ENCODE results near the gene BCO1. TPM values are rescaled to one million over a fixed set of nuclear protein-coding genes. Genes with fewer than 3 reads are reported as not detected.
A peak's percentile ranks its signal among the peaks of the same experiment; 100 is the strongest.

The BCO1 gene
- total and polyA plus RNA-seq, 3 experiments from 2014 or later = not detected

- no peak overlapping the region for H3K27ac Mint-ChIP-seq
- Histone ChIP-seq H3K36me3 (ENCODE audit: insufficient read depth, low read length) (no peaks in the 10 kb centered on the region), H3K27me3 (ENCODE audit: insufficient read depth, low read length, poor library complexity, severe bottlenecking) (peaks cover 6% of the 10 kb centered on the region), H3K27ac (ENCODE audit: low read depth, low read length) (no peak overlapping the region), H3K4me3 (ENCODE audit: low read length) (no peak overlapping the region), H3K4me1 (ENCODE audit: insufficient read depth, low read length) (no peaks in the 10 kb centered on the region), H3K9me3 (ENCODE audit: low read length) (no peaks in the 10 kb centered on the region)
- no peak for DNase-seq
- ChIA-PET POLR2A (no interaction called here), CTCF (no interaction called here)
- H3K4me3 Mint-ChIP-seq = no peak overlapping the region
- peaks cover 0 to 5% (median 3%) of the 10 kb centered on the region in 3 donors for H3K4me1 Mint-ChIP-seq
- no peaks in the 10 kb centered on the region for H3K36me3 Mint-ChIP-seq
- H3K27me3 Mint-ChIP-seq = peaks cover 5 to 38% of the 10 kb centered on the region in 2 donors
- no peaks in the 10 kb centered on the region for H3K9me3 Mint-ChIP-seq
Observed at GRCh38 chr16:81207076-81207475, 31.4 kb upstream of the BCO1 start.

GRCh38 chr16:81210807-81211206, 27.7 kb upstream of the BCO1 start:
- H3K27ac ChIP-seq (ENCODE audit: low read depth, low read length) = no peak overlapping the region
- CTCF ChIA-PET = no interaction called here
- peaks cover 0 to 2% (median 0%) of the 10 kb centered on the region in 3 donors for H3K36me3 Mint-ChIP-seq

GRCh38 chr16:81212830-81213465, 25.5 kb upstream of the BCO1 start:
- CTCF ChIA-PET = interaction anchor here (0.5 to 1.3 kb wide), 2 partner anchors 8 to 26 kb away, joined by 3 to 4 read pairs; partner anchors contain the start of gene BCO1
- no peaks in the 10 kb centered on the region for H3K9me3 Mint-ChIP-seq
- POLR2A ChIA-PET = no interaction called here

More at GRCh38 chr16:81210807-81211206, 27.7 kb upstream of the BCO1 start:
- Histone ChIP-seq H3K36me3 (ENCODE audit: insufficient read depth, low read length) (no peaks in the 10 kb centered on the region), H3K4me3 (ENCODE audit: low read length) (no peak overlapping the region), H3K4me1 (ENCODE audit: insufficient read depth, low read length) (no peaks in the 10 kb centered on the region), H3K27me3 (ENCODE audit: insufficient read depth, low read length, poor library complexity, severe bottlenecking) (peaks cover 6% of the 10 kb centered on the region), H3K9me3 (ENCODE audit: low read length) (no peaks in the 10 kb centered on the region)
- H3K4me3 Mint-ChIP-seq = no peak overlapping the region
- no peaks in the 10 kb centered on the region for H3K4me1 Mint-ChIP-seq
- peaks cover 8 to 38% of the 10 kb centered on the region in 2 donors for H3K27me3 Mint-ChIP-seq
- no peak overlapping the region for H3K27ac Mint-ChIP-seq
- POLR2A ChIA-PET = no interaction called here
- no peaks in the 10 kb centered on the region for H3K9me3 Mint-ChIP-seq
- DNase-seq = no peak

GRCh38 chr16:81214745-81215166, 23.7 kb upstream of the BCO1 start:
- Histone ChIP-seq H3K36me3 (ENCODE audit: insufficient read depth, low read length) (no peaks in the 10 kb centered on the region), H3K27ac (ENCODE audit: low read depth, low read length) (no peak overlapping the region), H3K9me3 (ENCODE audit: low read length) (no peaks in the 10 kb centered on the region), H3K4me1 (ENCODE audit: insufficient read depth, low read length) (no peaks in the 10 kb centered on the region), H3K27me3 (ENCODE audit: insufficient read depth, low read length, poor library complexity, severe bottlenecking) (peaks cover 4% of the 10 kb centered on the region), H3K4me3 (ENCODE audit: low read length) (no peak overlapping the region)
- peak overlapping the region in 1 of 8 donors; percentile 54 for H3K27ac Mint-ChIP-seq
- no peak for DNase-seq
- H3K9me3 Mint-ChIP-seq = no peaks in the 10 kb centered on the region
- H3K4me1 Mint-ChIP-seq = no peaks in the 10 kb centered on the region
- H3K4me3 Mint-ChIP-seq = no peak overlapping the region
- ChIA-PET POLR2A (no interaction called here), CTCF (no interaction called here)
- peaks cover 6 to 27% of the 10 kb centered on the region in 2 donors for H3K27me3 Mint-ChIP-seq
- H3K36me3 Mint-ChIP-seq = peaks cover 0 to 2% (median 0%) of the 10 kb centered on the region in 3 donors

More at GRCh38 chr16:81212830-81213465, 25.5 kb upstream of the BCO1 start:
- H3K4me1 Mint-ChIP-seq = no peaks in the 10 kb centered on the region
- H3K36me3 Mint-ChIP-seq = peaks cover 0 to 2% (median 0%) of the 10 kb centered on the region in 3 donors
- no peaks in the 10 kb centered on the region for H3K4me1 ChIP-seq (ENCODE audit: insufficient read depth, low read length)
- no peak overlapping the region for H3K27ac ChIP-seq (ENCODE audit: low read depth, low read length)
- no peak for DNase-seq
- H3K9me3 ChIP-seq (ENCODE audit: low read length) = no peaks in the 10 kb centered on the region
- no peak overlapping the region for H3K4me3 Mint-ChIP-seq
- no peak overlapping the region for H3K27ac Mint-ChIP-seq
- H3K4me3 ChIP-seq (ENCODE audit: low read length) = no peak overlapping the region
- peaks cover 9 to 36% of the 10 kb centered on the region in 2 donors for H3K27me3 Mint-ChIP-seq
- no peaks in the 10 kb centered on the region for H3K36me3 ChIP-seq (ENCODE audit: insufficient read depth, low read length)
- H3K27me3 ChIP-seq (ENCODE audit: insufficient read depth, low read length, poor library complexity, severe bottlenecking) = peaks cover 7% of the 10 kb centered on the region

DNA sequence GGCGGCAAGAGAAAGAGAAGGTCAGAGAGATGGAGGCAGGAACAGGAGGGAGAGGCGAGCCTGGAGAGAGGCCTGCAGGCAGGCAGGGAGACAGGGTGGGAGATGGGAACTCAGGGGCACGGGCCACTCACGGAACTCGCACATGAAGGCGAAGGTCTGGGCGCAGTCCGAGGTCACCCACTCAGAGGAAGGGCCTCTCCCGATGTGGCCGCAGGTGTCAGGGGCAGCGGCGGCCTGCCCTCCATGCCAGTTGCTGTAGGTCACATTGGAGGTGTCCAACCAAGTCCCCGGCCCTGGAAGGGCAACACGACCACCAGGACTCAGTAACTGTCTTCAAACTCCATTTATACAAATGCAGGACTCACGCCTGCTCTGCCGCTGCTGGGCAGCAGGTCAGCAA, 22.4 kb upstream of the BCO1 start:
- peaks cover 4% of the 10 kb centered on the region for H3K27me3 ChIP-seq (ENCODE audit: insufficient read depth, low read length, poor library complexity, severe bottlenecking)
- Mint-ChIP-seq H3K27ac (no peak overlapping the region), H3K4me3 (no peak overlapping the region), H3K4me1 (no peaks in the 10 kb centered on the region), H3K36me3 (peaks cover 0 to 2% (median 0%) of the 10 kb centered on the region in 3 donors), H3K9me3 (no peaks in the 10 kb centered on the region), H3K27me3 (peaks cover 6 to 23% of the 10 kb centered on the region in 2 donors)
- POLR2A ChIA-PET = no interaction called here
- DNase-seq = no peak
- CTCF ChIA-PET = interaction anchor here (1.6 kb wide), 1 partner anchor 11 kb away, joined by 6 read pairs; no protein-coding TSS in a partner anchor
- H3K4me3 ChIP-seq (ENCODE audit: low read length) = no peak overlapping the region
- no peak overlapping the region for H3K27ac ChIP-seq (ENCODE audit: low read depth, low read length)
- H3K9me3 ChIP-seq (ENCODE audit: low read length) = no peaks in the 10 kb centered on the region
- no peaks in the 10 kb centered on the region for H3K36me3 ChIP-seq (ENCODE audit: insufficient read depth, low read length)
- no peaks in the 10 kb centered on the region for H3K4me1 ChIP-seq (ENCODE audit: insufficient read depth, low read length)

DNA sequence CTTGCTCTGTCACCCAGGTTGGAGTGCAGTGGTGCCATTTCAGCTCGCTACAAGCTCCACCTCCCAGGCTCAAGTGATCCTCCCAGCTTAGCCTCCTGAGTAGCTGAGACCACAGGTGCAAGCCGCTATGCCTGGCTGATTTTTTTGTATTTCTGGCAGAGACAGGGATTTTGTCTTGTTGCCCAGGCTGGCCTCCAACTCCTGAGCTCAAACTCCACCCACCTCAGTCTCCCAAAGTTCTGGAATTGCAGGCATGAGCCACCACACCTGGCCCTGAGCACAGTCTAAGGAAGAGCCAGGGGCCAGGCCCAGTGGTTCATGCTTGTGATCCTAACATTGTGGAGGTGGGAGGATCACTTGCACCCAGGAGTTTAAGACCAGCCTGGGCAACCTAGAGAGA, 21.8 kb upstream of the BCO1 start:
- no peak overlapping the region for H3K27ac ChIP-seq (ENCODE audit: low read depth, low read length)
- no peak for DNase-seq
- peaks cover 6 to 17% of the 10 kb centered on the region in 2 donors for H3K27me3 Mint-ChIP-seq
- H3K4me1 ChIP-seq (ENCODE audit: insufficient read depth, low read length) = no peaks in the 10 kb centered on the region
- H3K36me3 ChIP-seq (ENCODE audit: insufficient read depth, low read length) = no peaks in the 10 kb centered on the region
- no peak overlapping the region for H3K4me3 ChIP-seq (ENCODE audit: low read length)
- peaks cover 0 to 2% (median 0%) of the 10 kb centered on the region in 3 donors for H3K36me3 Mint-ChIP-seq
- ChIA-PET CTCF (interaction anchor here (1.6 kb wide), 1 partner anchor 12 kb away, joined by 6 read pairs; no protein-coding TSS in a partner anchor), POLR2A (no interaction called here)
- H3K9me3 Mint-ChIP-seq = no peaks in the 10 kb centered on the region
- H3K27ac Mint-ChIP-seq = no peak overlapping the region
- peaks cover 4% of the 10 kb centered on the region for H3K27me3 ChIP-seq (ENCODE audit: insufficient read depth, low read length, poor library complexity, severe bottlenecking)
- H3K4me1 Mint-ChIP-seq = no peaks in the 10 kb centered on the region
- no peak overlapping the region for H3K4me3 Mint-ChIP-seq
- no peaks in the 10 kb centered on the region for H3K9me3 ChIP-seq (ENCODE audit: low read length)

GRCh38 chr16:81219151-81219550, 19.3 kb upstream of the BCO1 start:
- DNase-seq = no peak
- Histone ChIP-seq H3K27ac (ENCODE audit: low read depth, low read length) (no peak overlapping the region), H3K36me3 (ENCODE audit: insufficient read depth, low read length) (no peaks in the 10 kb centered on the region), H3K27me3 (ENCODE audit: insufficient read depth, low read length, poor library complexity, severe bottlenecking) (peaks cover 4% of the 10 kb centered on the region), H3K4me1 (ENCODE audit: insufficient read depth, low read length) (no peaks in the 10 kb centered on the region), H3K4me3 (ENCODE audit: low read length) (no peak overlapping the region), H3K9me3 (ENCODE audit: low read length) (no peaks in the 10 kb centered on the region)
- CTCF ChIA-PET = interaction anchor here (1.5 kb wide), 1 partner anchor 13 kb away, joined by 3 read pairs; no protein-coding TSS in a partner anchor
- POLR2A ChIA-PET = no interaction called here
- no peaks in the 10 kb centered on the region for H3K9me3 Mint-ChIP-seq
- peaks cover 7 to 8% of the 10 kb centered on the region in 2 donors for H3K27me3 Mint-ChIP-seq
- no peak overlapping the region for H3K4me3 Mint-ChIP-seq
- H3K36me3 Mint-ChIP-seq = no peaks in the 10 kb centered on the region
- no peak overlapping the region for H3K27ac Mint-ChIP-seq
- H3K4me1 Mint-ChIP-seq = no peaks in the 10 kb centered on the region

- H3K27ac Mint-ChIP-seq = no peak overlapping the region
- POLR2A ChIA-PET = no interaction called here
- no peak for DNase-seq
Observed at GRCh38 chr16:81220349-81220748, 18.1 kb upstream of the BCO1 start.

More at GRCh38 chr16:81220349-81220748, 18.1 kb upstream of the BCO1 start:
- Mint-ChIP-seq H3K9me3 (no peaks in the 10 kb centered on the region), H3K4me3 (no peak overlapping the region), H3K27me3 (peaks cover 8 to 9% of the 10 kb centered on the region in 2 donors), H3K4me1 (no peaks in the 10 kb centered on the region), H3K36me3 (no peaks in the 10 kb centered on the region)
- Histone ChIP-seq H3K27me3 (ENCODE audit: insufficient read depth, low read length, poor library complexity, severe bottlenecking) (peaks cover 4% of the 10 kb centered on the region), H3K9me3 (ENCODE audit: low read length) (no peaks in the 10 kb centered on the region), H3K4me3 (ENCODE audit: low read length) (no peak overlapping the region), H3K4me1 (ENCODE audit: insufficient read depth, low read length) (no peaks in the 10 kb centered on the region), H3K36me3 (ENCODE audit: insufficient read depth, low read length) (no peaks in the 10 kb centered on the region), H3K27ac (ENCODE audit: low read depth, low read length) (no peak overlapping the region)
- CTCF ChIA-PET = no interaction called here
